ENCODE data around the gene MYLK4.

The MYLK4 gene

GRCh38 chr6:2622671-2623070, 128.1 kb downstream of the MYLK4 start:
- DNase-seq: no peak

DNA sequence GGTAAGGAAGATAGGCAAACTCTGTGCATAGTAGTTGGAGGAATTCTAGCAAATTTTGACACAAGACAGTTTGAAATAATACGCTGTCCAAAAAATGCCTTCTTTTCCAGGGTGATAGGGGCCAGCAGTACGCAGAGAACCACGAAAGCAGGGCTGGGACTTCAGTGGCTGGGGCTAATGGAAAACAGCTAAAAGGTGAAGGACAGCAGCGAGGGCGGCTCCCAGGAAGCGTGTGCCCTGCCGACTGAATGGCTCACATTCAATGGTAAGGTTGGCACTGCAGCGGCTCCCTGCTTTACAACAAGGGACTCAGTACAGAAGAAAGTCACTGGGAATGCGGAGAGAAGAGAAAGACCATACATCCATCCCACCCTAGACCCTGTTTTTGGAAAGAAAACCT, 131.1 kb downstream of the MYLK4 start:
- DNase-seq: no peak

DNA sequence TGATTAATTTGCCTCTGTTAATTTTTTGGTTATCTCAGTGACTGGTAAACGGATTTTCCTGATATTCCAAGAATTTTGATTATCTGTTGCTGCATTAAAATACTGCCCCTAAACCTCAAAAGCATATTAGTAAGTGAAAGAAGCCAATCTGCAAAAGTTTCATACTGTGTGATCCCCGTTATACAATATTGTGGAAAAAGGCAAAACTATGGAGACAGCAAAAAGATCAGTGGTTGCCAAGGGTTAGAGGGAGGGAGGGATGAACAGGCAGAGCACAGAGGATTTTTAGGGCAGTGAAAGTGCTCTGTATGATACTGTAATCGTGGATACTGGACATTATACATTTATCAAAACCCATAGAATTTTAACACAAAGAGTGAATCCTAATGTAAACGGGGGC, 133.0 kb downstream of the MYLK4 start:
- no peak for DNase-seq

GRCh38 chr6:2616811-2617210, 133.9 kb downstream of the MYLK4 start:
- DNase-seq: no peak

GRCh38 chr6:2615251-2615650, 135.5 kb downstream of the MYLK4 start:
- no peak for DNase-seq

- DNase-seq: no peak
These were observed 135.9 kb downstream of the MYLK4 start for GRCh38 chr6:2614846-2615245.

- DNase-seq: no peak
These were observed 136.6 kb downstream of the MYLK4 start for GRCh38 chr6:2614155-2614554.
